GM12865 (cell line): Measurements from ENCODE around the gene NPR1.
"Not testable (repeated sequence)": the region's sequence is repeated elsewhere in the genome, so short reads cannot be mapped to it uniquely, and the experiment has no call there.

Experiments
- DNase-seq: peaks from one replicate; pipeline ENCODE4 v3.0.0; 2010; ENCODE audit warnings: low read depth
- H3K4me3 ChIP-seq: 2 replicates; pipeline ENCODE4 v1.5.1; 2011; ENCODE audit warnings: mild to moderate bottlenecking, low read depth, low read length, control low read depth
- TF ChIP-seq, protein P1 (sequence below): IDR thresholded peaks from 2 replicates; pipeline ENCODE4 v1.5.1; 2011; ENCODE audit warnings: low read length, control low read depth, low read depth, inconsistent platforms; ENCODE audit not compliant: insufficient read depth; ENCODE audit errors: missing control alignments

NPR1 gene

DNA sequence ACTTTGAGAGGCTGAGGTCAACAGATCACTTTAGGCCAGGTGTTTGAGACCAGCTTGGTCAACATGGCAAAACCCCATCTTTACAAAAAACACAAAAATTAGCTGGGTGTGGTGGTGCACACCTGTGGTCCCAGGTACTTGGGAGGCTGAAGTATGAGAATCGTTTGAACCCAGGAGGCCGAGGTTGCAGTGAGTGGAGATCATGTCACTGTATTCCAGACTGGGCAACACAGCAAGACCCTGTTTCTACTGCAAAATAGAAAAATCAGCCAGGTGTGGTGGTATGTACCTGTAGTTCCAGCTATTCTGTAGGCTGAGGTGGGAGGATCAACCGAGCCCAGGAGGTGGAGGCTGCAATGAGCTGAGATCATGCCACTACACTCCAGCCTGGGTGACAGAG, 45.2 kb downstream of the NPR1 start:
- DNase-seq: no peak

GRCh38 chr1:153724634-153725033, 46.1 kb downstream of the NPR1 start:
- not testable (repeated sequence) for DNase-seq, H3K4me3 ChIP-seq

More for the DNA sequence above, 45.2 kb downstream of the NPR1 start:
- TF ChIP-seq, protein P1, sequence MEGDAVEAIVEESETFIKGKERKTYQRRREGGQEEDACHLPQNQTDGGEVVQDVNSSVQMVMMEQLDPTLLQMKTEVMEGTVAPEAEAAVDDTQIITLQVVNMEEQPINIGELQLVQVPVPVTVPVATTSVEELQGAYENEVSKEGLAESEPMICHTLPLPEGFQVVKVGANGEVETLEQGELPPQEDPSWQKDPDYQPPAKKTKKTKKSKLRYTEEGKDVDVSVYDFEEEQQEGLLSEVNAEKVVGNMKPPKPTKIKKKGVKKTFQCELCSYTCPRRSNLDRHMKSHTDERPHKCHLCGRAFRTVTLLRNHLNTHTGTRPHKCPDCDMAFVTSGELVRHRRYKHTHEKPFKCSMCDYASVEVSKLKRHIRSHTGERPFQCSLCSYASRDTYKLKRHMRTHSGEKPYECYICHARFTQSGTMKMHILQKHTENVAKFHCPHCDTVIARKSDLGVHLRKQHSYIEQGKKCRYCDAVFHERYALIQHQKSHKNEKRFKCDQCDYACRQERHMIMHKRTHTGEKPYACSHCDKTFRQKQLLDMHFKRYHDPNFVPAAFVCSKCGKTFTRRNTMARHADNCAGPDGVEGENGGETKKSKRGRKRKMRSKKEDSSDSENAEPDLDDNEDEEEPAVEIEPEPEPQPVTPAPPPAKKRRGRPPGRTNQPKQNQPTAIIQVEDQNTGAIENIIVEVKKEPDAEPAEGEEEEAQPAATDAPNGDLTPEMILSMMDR: no peak
- H3K4me3 ChIP-seq: no peak overlapping the region

- peak; percentile 100 for DNase-seq
- TF ChIP-seq, protein P1: no peak
- peak within 1 kb of the TSS; percentile 97 for H3K4me3 ChIP-seq
These were observed 49.2 kb downstream of the NPR1 start, which contains the start of gene INTS3 for GRCh38 chr1:153727463-153728304. Gene INTS3 (plus strand): TSS chr1:153728050. CDS start chr1:153728635, 585 bp downstream.

- peak; percentile 46 for DNase-seq
- H3K4me3 ChIP-seq: peak overlapping the region; percentile 97
- TF ChIP-seq, protein P1: no peak
These were observed 50.0 kb downstream of the NPR1 start for GRCh38 chr1:153728305-153729066.

GRCh38 chr1:153730468-153730988, 52.0 kb downstream of the NPR1 start:
- no peak for DNase-seq
- TF ChIP-seq, protein P1: no peak
- peak overlapping the region; percentile 32 for H3K4me3 ChIP-seq

DNA sequence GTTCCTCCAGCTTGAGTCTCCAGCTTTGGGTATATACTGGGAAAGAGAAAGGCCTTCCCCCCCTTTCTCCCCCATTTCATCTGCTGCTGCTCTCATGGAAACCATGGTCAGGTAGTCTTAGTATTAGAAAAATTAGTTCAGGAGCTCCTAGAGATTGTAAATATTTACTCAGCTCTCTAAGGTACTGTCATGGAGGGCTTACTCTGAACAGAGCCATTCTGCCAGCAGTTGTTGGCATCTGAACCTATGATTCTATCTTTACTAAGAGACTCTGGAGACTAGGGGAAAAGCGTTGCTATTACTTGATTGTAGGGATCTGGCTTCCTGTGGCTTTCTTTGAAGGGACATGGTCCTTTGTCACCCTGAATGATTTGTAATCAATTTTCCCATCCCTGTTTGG, 55.5 kb downstream of the NPR1 start:
- no peak for DNase-seq
- no peak overlapping the region for H3K4me3 ChIP-seq
- TF ChIP-seq, protein P1: no peak
